Gastroesophageal sphincter (tissue), 3 donors: ENCODE data around the gene TRIM67.

Source experiments
- CTCF ChIP-seq, 4 experiments: fragments of 200-600 bp in 2 of 4; fragments of 450-650 bp in 2 of 4; sonication (generic) in 1 of 4; IDR thresholded peaks; one replicate each; pipeline ENCODE4 v1.5.1; 2017 to 2019; ENCODE audit warnings: antibody characterized with exemption in 4 of 4, mild to moderate bottlenecking in 2 of 4, moderate library complexity in 2 of 4
- POLR2A ChIP-seq, 2 donors: fragments of 450-650 bp; IDR thresholded peaks; one replicate each; pipeline ENCODE4 v1.6.1; 2017; ENCODE audit warnings: antibody characterized with exemption in 2 of 2, mild to moderate bottlenecking in 2 of 2, moderate library complexity in 1 of 2
- POLR2AphosphoS5 ChIP-seq: sonication (generic); formaldehyde crosslinking; IDR thresholded peaks from one replicate; pipeline ENCODE4 v1.6.1; 2017; ENCODE audit warnings: antibody characterized with exemption

GRCh38 chr1:231194843-231195516, 33.1 kb downstream of the TRIM67 start:
- no peak for TF ChIP-seq POLR2A (IDR thresholded peaks at IDR 0.05)
- no peak for TF ChIP-seq POLR2AphosphoS5
- no peak for TF ChIP-seq CTCF (IDR thresholded peaks at IDR 0.05)
